ENCODE data around the gene ZDHHC6.
"Not testable (repeated sequence)": the region's sequence is repeated elsewhere in the genome, so short reads cannot be mapped to it uniquely, and the experiment has no call there.

ZDHHC6 gene

GRCh38 chr10:112409299-112409698 is 37.4 kb downstream of the ZDHHC6 start:
- no peak for ATAC-seq
- no peak for TF ChIP-seq PPARA (CRISPR knock-in tag; IDR thresholded peaks at IDR 0.05; ENCODE audit: borderline replicate concordance)
- no peak for TF ChIP-seq ZC3H10 (CRISPR knock-in tag; IDR thresholded peaks at IDR 0.05)
- no peak for TF ChIP-seq TCF4 (CRISPR knock-in tag; IDR thresholded peaks at IDR 0.05; ENCODE audit: borderline replicate concordance)
- TF ChIP-seq ZFP30 (CRISPR knock-in tag; IDR thresholded peaks at IDR 0.05) = no peak

- TF ChIP-seq BACH2 (CRISPR knock-in tag; IDR thresholded peaks at IDR 0.05; ENCODE audit: borderline replicate concordance) (no peak), ZNF8 (CRISPR knock-in tag; IDR thresholded peaks at IDR 0.05) (no peak), CSDC2 (CRISPR knock-in tag; IDR thresholded peaks at IDR 0.05) (no peak), PPARA (CRISPR knock-in tag; IDR thresholded peaks at IDR 0.05; ENCODE audit: borderline replicate concordance) (no peak), ZFP30 (CRISPR knock-in tag; IDR thresholded peaks at IDR 0.05) (no peak), CREB5 (CRISPR knock-in tag; IDR thresholded peaks at IDR 0.05; ENCODE audit: low read depth) (no peak), TOX (CRISPR knock-in tag; IDR thresholded peaks at IDR 0.05; ENCODE audit: borderline replicate concordance) (no peak), RARB (CRISPR knock-in tag; IDR thresholded peaks at IDR 0.05) (no peak), ZC3H10 (CRISPR knock-in tag; IDR thresholded peaks at IDR 0.05) (no peak), PATZ1 (CRISPR knock-in tag; IDR thresholded peaks at IDR 0.05; ENCODE audit: borderline replicate concordance) (no peak), TCF4 (CRISPR knock-in tag; IDR thresholded peaks at IDR 0.05; ENCODE audit: borderline replicate concordance) (no peak), CSRNP3 (CRISPR knock-in tag; IDR thresholded peaks at IDR 0.05) (no peak), ESRRG (CRISPR knock-in tag; IDR thresholded peaks at IDR 0.05) (no peak), OSR1 (CRISPR knock-in tag; IDR thresholded peaks at IDR 0.05) (no peak), ISL1 (CRISPR knock-in tag; IDR thresholded peaks at IDR 0.05) (no peak)
- ATAC-seq = no peak
Measured at GRCh38 chr10:112407696-112408095, 39.0 kb downstream of the ZDHHC6 start.

GRCh38 chr10:112406806-112407205 is 39.9 kb downstream of the ZDHHC6 start:
- not testable (repeated sequence) for ATAC-seq

- no peak for ATAC-seq
Measured at GRCh38 chr10:112404617-112405016, 42.1 kb downstream of the ZDHHC6 start.

More at GRCh38 chr10:112404617-112405016, 42.1 kb downstream of the ZDHHC6 start:
- TF ChIP-seq ESRRG (CRISPR knock-in tag; IDR thresholded peaks at IDR 0.05) (no peak), ZNF8 (CRISPR knock-in tag; IDR thresholded peaks at IDR 0.05) (no peak), OSR1 (CRISPR knock-in tag; IDR thresholded peaks at IDR 0.05) (no peak), BACH2 (CRISPR knock-in tag; IDR thresholded peaks at IDR 0.05; ENCODE audit: borderline replicate concordance) (no peak), TCF4 (CRISPR knock-in tag; IDR thresholded peaks at IDR 0.05; ENCODE audit: borderline replicate concordance) (no peak), RARB (CRISPR knock-in tag; IDR thresholded peaks at IDR 0.05) (no peak), ZFP30 (CRISPR knock-in tag; IDR thresholded peaks at IDR 0.05) (no peak), CSDC2 (CRISPR knock-in tag; IDR thresholded peaks at IDR 0.05) (no peak), ZFP3 (CRISPR knock-in tag; IDR thresholded peaks at IDR 0.05) (no peak), PATZ1 (CRISPR knock-in tag; IDR thresholded peaks at IDR 0.05; ENCODE audit: borderline replicate concordance) (no peak), ARNTL (CRISPR knock-in tag; IDR thresholded peaks at IDR 0.05; ENCODE audit: borderline replicate concordance, low read depth) (no peak), PPARA (CRISPR knock-in tag; IDR thresholded peaks at IDR 0.05; ENCODE audit: borderline replicate concordance) (no peak), TOX (CRISPR knock-in tag; IDR thresholded peaks at IDR 0.05; ENCODE audit: borderline replicate concordance) (no peak), CREB5 (CRISPR knock-in tag; IDR thresholded peaks at IDR 0.05; ENCODE audit: low read depth) (no peak)
